ENCODE measurements around the gene UBE2F. TPM values are rescaled to one million over a fixed set of nuclear protein-coding genes. Genes with fewer than 3 reads are reported as not detected.

The UBE2F gene
- total RNA-seq, 2 donors from 2014 or later, result 58.3 to 59.2 TPM

DNA sequence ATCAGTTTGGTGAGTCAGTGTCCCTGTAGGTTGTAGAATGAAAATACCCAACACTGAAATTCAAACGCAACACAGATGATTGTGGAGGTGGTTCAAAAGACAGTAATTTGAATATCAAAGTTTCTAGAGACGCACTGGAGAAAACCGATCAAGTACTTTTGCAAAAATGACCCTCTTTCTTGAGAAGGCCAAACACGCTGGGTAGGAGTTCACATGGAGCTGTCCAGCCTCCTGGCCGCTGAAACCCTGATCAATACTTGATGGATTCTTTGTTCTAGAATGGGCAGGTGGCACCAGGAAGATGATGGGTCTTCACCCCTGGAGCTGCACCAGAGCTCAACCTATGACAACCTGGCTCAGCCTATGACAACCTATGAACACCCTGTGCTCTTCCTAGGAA, 39.7 kb upstream of the UBE2F start:
- Mint-ChIP-seq H3K9me3 (peaks cover 6% of the 10 kb centered on the region), H3K27me3 (ENCODE audit: insufficient read depth) (peaks cover 9% of the 10 kb centered on the region), H3K36me3 (ENCODE audit: low read depth) (no peaks in the 10 kb centered on the region), H3K4me3 (no peak overlapping the region), H3K27ac (no peak overlapping the region), H3K4me1 (no peaks in the 10 kb centered on the region)
- H3K27me3 ChIP-seq (ENCODE audit: control insufficient read depth, insufficient read depth, low read length, poor library complexity, severe bottlenecking), result peaks cover 4% of the 10 kb centered on the region
- WGBS, 2 experiments (ENCODE audit: insufficient coverage in 1 of 2, insufficient read length in 1 of 2), result 78 to 100% methylated on average over 2 to 5 of the region's 5 CpGs
- no peak overlapping the region for H3K27ac ChIP-seq (ENCODE audit: low read depth, low read length)
- no peaks in the 10 kb centered on the region for H3K36me3 ChIP-seq (ENCODE audit: control insufficient read depth, insufficient read depth, low read length)
- H3K9ac ChIP-seq (ENCODE audit: extremely low read depth, low read length, poor library complexity, severe bottlenecking), result no peak overlapping the region
- no peaks in the 10 kb centered on the region for H3K9me3 ChIP-seq (ENCODE audit: control insufficient read depth, low read length)
- no peak overlapping the region for H3K4me3 ChIP-seq (ENCODE audit: low read length)
- DNase-seq, result peak; percentile 72
- TF ChIP-seq, protein P1, sequence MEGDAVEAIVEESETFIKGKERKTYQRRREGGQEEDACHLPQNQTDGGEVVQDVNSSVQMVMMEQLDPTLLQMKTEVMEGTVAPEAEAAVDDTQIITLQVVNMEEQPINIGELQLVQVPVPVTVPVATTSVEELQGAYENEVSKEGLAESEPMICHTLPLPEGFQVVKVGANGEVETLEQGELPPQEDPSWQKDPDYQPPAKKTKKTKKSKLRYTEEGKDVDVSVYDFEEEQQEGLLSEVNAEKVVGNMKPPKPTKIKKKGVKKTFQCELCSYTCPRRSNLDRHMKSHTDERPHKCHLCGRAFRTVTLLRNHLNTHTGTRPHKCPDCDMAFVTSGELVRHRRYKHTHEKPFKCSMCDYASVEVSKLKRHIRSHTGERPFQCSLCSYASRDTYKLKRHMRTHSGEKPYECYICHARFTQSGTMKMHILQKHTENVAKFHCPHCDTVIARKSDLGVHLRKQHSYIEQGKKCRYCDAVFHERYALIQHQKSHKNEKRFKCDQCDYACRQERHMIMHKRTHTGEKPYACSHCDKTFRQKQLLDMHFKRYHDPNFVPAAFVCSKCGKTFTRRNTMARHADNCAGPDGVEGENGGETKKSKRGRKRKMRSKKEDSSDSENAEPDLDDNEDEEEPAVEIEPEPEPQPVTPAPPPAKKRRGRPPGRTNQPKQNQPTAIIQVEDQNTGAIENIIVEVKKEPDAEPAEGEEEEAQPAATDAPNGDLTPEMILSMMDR (conservative IDR thresholded peaks at IDR 0.05), result no peak
- H3K4me1 ChIP-seq (ENCODE audit: control insufficient read depth, insufficient read depth, low read length), result no peaks in the 10 kb centered on the region

DNA sequence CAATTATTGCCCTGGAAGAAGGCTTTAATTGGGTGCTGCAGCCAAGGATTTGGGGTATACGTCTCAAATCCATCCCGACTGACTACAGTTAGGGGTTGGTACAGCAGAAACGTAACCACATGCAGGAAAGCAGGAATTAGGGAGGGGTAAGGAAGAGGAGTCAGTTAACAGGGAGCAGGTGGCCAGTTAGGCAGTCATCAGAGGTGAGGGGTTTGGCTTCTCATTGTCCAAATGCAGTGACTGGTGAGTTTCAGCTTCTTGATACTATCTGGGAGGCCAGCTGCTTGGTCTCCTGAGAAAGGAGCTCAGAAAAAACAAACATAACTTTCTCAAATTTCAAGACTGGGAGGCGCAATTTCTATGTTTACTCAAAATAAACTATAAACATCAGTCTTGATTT, 38.8 kb upstream of the UBE2F start:
- WGBS, 2 experiments (ENCODE audit: insufficient coverage in 1 of 2, insufficient read length in 1 of 2), result 86 to 92% methylated on average over 4 of the region's 4 CpGs
- Histone ChIP-seq H3K27ac (ENCODE audit: low read depth, low read length) (no peak overlapping the region), H3K4me1 (ENCODE audit: control insufficient read depth, insufficient read depth, low read length) (no peaks in the 10 kb centered on the region), H3K27me3 (ENCODE audit: control insufficient read depth, insufficient read depth, low read length, poor library complexity, severe bottlenecking) (peaks cover 4% of the 10 kb centered on the region), H3K36me3 (ENCODE audit: control insufficient read depth, insufficient read depth, low read length) (no peaks in the 10 kb centered on the region), H3K9me3 (ENCODE audit: control insufficient read depth, low read length) (no peaks in the 10 kb centered on the region), H3K9ac (ENCODE audit: extremely low read depth, low read length, poor library complexity, severe bottlenecking) (no peak overlapping the region), H3K4me3 (ENCODE audit: low read length) (no peak overlapping the region)
- TF ChIP-seq, protein P1 (conservative IDR thresholded peaks at IDR 0.05), result no peak
- H3K27ac Mint-ChIP-seq, result no peak overlapping the region
- DNase-seq, result no peak
- H3K27me3 Mint-ChIP-seq (ENCODE audit: insufficient read depth), result peaks cover 8% of the 10 kb centered on the region
- no peaks in the 10 kb centered on the region for H3K36me3 Mint-ChIP-seq (ENCODE audit: low read depth)
- H3K4me3 Mint-ChIP-seq, result no peak overlapping the region
- H3K4me1 Mint-ChIP-seq, result no peaks in the 10 kb centered on the region
- H3K9me3 Mint-ChIP-seq, result peaks cover 6% of the 10 kb centered on the region

DNA sequence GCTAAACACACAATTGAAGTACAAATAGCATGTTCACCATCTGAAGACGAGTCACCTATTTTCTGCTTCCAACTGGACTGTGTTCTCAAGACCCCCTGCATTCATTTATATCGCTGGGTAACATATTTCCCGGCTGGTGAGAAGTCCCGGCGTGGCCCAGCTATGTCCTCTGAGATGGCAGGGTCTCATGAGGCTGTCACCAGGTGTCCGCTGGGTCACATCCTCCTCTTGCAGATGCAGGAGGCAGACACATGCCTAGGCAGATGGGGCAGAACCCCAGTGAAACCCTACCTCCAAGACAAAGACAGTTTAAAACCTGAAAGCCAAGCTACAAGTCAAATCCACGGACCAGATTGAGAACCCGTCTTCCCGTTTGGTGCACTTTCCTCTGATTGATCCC, 36.8 kb upstream of the UBE2F start:
- H3K9me3 ChIP-seq (ENCODE audit: control insufficient read depth, low read length), result no peaks in the 10 kb centered on the region
- H3K9ac ChIP-seq (ENCODE audit: extremely low read depth, low read length, poor library complexity, severe bottlenecking), result no peak overlapping the region
- no peak for DNase-seq
- no peak overlapping the region for H3K4me3 ChIP-seq (ENCODE audit: low read length)
- H3K27me3 Mint-ChIP-seq (ENCODE audit: insufficient read depth), result peaks cover 3% of the 10 kb centered on the region
- no peaks in the 10 kb centered on the region for H3K27me3 ChIP-seq (ENCODE audit: control insufficient read depth, insufficient read depth, low read length, poor library complexity, severe bottlenecking)
- no peak overlapping the region for H3K27ac Mint-ChIP-seq
- no peaks in the 10 kb centered on the region for H3K36me3 Mint-ChIP-seq (ENCODE audit: low read depth)
- TF ChIP-seq, protein P1 (conservative IDR thresholded peaks at IDR 0.05), result no peak
- no peaks in the 10 kb centered on the region for H3K4me1 Mint-ChIP-seq
- peaks cover 6% of the 10 kb centered on the region for H3K9me3 Mint-ChIP-seq
- no peak overlapping the region for H3K27ac ChIP-seq (ENCODE audit: low read depth, low read length)
- no peak overlapping the region for H3K4me3 Mint-ChIP-seq
- H3K4me1 ChIP-seq (ENCODE audit: control insufficient read depth, insufficient read depth, low read length), result no peaks in the 10 kb centered on the region
- no peaks in the 10 kb centered on the region for H3K36me3 ChIP-seq (ENCODE audit: control insufficient read depth, insufficient read depth, low read length)
- WGBS, 2 experiments (ENCODE audit: insufficient coverage in 1 of 2, insufficient read length in 1 of 2), result 88 to 90% methylated on average over 8 to 9 of the region's 9 CpGs
